Measurements from ENCODE around the gene AKAP8.

The AKAP8 gene

DNA sequence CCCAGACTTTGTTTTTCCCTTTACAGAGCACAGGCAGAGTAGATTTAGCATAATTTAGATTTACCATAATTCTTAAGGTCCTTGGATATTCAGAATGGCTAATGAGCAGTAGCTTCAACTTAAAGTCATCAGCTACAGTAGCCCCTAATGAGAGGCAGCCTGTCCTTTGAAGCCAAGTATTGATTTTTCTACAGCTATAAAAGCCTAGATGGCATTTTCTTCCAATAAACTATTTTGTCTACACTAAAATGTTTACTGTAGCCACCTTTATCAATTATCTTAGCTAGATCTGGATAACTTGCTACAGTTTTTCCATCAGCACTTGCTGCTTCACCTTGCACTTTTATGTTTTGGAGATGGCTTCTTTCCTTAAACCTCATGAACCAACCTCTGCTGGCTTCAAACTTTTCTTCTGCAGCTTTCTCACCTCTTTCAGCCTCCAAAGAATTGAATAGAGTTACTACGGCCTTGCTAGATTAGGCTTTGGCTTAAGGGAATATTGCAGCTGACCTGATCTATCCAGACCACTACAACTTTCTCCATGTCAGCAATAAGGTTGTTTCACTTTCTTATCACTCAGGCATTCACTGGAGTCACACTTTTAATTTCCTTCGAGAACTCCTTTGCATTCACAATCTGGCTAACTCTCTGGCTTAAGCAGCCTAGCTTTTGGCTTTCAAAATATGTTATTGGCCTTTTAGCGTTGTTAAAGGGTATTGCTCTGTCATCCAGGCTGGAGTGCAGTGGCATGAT is 73.8 kb downstream of the AKAP8 start:
- no peaks in the 10 kb centered on the region for H3K27me3 ChIP-seq
- H3K4me1 ChIP-seq, result peaks cover 7% of the 10 kb centered on the region; the same call in 1 of the 2 replicates
- no peaks in the 10 kb centered on the region; the same call in 1 of the 2 replicates for H3K9me3 ChIP-seq
- DNase-seq, result no peak
- no peaks in the 10 kb centered on the region for H3K36me3 ChIP-seq
- TF ChIP-seq, protein P1, sequence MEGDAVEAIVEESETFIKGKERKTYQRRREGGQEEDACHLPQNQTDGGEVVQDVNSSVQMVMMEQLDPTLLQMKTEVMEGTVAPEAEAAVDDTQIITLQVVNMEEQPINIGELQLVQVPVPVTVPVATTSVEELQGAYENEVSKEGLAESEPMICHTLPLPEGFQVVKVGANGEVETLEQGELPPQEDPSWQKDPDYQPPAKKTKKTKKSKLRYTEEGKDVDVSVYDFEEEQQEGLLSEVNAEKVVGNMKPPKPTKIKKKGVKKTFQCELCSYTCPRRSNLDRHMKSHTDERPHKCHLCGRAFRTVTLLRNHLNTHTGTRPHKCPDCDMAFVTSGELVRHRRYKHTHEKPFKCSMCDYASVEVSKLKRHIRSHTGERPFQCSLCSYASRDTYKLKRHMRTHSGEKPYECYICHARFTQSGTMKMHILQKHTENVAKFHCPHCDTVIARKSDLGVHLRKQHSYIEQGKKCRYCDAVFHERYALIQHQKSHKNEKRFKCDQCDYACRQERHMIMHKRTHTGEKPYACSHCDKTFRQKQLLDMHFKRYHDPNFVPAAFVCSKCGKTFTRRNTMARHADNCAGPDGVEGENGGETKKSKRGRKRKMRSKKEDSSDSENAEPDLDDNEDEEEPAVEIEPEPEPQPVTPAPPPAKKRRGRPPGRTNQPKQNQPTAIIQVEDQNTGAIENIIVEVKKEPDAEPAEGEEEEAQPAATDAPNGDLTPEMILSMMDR (IDR thresholded peaks at IDR 0.05; ENCODE audit: low read depth, low read length), result no peak
- H3K4me3 ChIP-seq (ENCODE audit: low read depth, low read length), result no peak overlapping the region

DNA sequence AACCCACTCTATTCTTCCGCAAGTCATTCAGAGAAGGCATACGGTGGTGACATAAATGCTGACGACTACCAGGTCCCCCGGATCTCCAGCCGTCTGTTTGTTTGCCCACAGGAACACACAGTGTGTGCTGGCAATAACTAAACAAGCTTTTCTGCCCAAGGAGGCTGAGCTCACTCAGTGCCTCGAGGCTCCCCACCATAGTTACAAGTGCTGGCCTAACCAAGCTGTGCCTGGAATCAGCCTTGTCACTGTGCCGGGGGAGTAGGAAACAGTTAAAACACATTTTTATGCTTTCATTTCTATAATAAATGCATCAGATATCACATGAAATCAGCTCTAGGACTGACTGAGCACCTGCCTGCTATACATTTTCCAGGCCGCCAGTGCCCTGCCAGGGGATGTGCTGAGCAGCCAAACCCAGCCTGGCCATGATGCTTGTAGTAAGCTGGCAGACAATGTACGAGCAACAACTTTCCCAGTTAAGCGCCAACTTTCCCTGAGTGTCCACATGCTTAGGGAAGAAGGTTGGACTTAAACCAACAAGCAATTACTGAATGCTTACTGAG is 75.4 kb downstream of the AKAP8 start:
- H3K4me1 ChIP-seq, result peaks cover 7% of the 10 kb centered on the region; the same call in 1 of the 2 replicates

More for the DNA sequence above, 75.4 kb downstream of the AKAP8 start:
- TF ChIP-seq, protein P1 (IDR thresholded peaks at IDR 0.05; ENCODE audit: low read depth, low read length), result no peak
- DNase-seq, result peak; percentile 58
- Histone ChIP-seq H3K9me3 (no peaks in the 10 kb centered on the region; the same call in 1 of the 2 replicates), H3K4me3 (ENCODE audit: low read depth, low read length) (no peak overlapping the region), H3K27me3 (no peaks in the 10 kb centered on the region), H3K36me3 (no peaks in the 10 kb centered on the region)

Measured in BE2C (cell line).